Fibroblast of skin of abdomen (primary cell): ENCODE results near the gene ADIG. TPM values are rescaled to one million over a fixed set of nuclear protein-coding genes. Genes with fewer than 3 reads are reported as not detected.
A peak's percentile ranks its signal among the peaks of the same experiment; 100 is the strongest.

Source experiments
- DNase-seq: peaks from one replicate; pipeline ENCODE4 v3.0.0-alpha.2; 2013
- polyA plus RNA-seq, 2 experiments: library from polyadenylated mRNA; unstranded; fragments of 120-200 nt; gene quantifications; one replicate each; pipeline ENCODE4 v1.2.1, GENCODE V29; 2013; ENCODE audit not compliant: insufficient read length in 2 of 2

Gene ADIG
- not detected for polyA plus RNA-seq (2013, experiment 1 of 2; ENCODE audit: insufficient read length)
- not detected for polyA plus RNA-seq (2013, experiment 2 of 2; ENCODE audit: insufficient read length)

DNA sequence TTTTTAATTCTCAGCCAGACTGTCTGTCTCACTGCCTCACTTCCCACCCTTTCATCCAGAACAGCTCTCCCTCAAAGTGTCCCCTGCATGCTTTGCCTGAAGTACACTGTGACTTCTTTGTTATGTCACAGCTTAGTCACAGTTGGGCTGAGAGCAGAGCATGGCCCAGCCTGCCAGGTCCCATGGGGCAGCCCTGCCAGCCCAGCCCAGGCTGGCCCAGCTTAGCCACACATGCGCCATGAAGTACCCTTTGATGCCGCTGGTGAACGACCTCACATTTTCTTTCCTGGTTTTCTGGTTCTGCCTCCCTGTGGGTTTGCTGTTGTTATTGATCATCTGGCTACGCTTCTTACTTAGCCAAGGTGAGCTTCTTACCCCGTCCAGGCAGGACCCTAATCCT is at the start of gene ADIG:
ADIG (plus strand) TSS at position 185 of the 400 bp plus-strand sequence; CDS start at position 239, 54 bp downstream.
- no peak for DNase-seq

DNA sequence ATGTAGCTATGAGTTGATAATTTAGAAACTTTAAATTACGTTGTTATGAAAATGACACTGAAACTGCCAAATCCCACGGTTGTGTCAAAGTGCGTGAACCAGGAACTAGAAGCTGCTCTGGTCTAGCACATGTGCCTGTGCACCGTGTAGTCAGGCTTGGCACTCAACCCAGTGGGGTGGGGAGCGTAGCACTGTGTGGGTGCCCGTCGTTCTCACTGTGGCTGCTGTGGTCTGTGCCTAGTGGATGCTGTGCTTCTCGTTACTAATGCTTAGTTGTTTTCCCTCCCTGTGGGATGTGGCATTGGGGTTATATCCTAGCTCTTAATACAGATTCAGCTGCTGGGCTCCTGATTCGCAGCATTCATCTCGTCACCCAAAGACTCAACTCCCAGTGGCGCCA is 46.2 kb upstream of the ADIG start:
- no peak for DNase-seq

DNA sequence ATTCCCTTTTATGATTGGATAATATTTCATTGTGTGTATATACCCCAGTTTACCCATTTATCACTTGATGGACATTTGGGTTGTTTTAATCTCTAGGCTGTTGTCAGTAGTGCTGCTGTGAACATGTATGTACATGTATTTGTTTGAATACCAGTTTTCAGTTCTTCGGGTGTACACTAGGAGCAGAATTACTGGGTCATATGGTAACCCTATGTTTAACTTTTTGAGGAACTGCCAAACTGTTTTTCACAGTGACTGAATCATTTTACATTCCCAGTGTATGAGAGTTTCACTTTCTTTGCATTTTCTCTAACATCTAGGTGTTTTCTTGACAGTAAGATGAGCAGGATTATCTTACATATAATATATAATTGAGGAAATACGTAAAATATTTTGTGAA is 44.7 kb upstream of the ADIG start:
- DNase-seq, result peak; percentile 55

DNA sequence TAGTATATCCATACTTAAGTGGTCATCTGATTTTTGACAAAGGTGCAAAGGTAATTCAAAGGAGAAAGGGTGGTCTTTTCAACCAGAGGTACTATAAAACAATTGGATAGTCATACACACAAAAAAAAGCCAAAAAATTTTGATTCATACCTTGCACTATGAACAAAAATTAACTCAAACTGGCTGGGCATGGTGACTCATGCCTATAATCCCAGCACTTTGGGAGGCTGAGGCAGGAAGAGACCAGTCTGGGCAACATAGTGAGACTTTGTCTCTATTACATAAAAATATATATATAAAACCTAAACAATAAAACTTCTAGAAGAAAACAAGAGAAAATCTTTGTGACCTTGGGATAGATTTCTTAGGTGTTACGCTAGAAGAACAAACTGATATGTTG is 43.8 kb upstream of the ADIG start:
- DNase-seq, result no peak

DNA sequence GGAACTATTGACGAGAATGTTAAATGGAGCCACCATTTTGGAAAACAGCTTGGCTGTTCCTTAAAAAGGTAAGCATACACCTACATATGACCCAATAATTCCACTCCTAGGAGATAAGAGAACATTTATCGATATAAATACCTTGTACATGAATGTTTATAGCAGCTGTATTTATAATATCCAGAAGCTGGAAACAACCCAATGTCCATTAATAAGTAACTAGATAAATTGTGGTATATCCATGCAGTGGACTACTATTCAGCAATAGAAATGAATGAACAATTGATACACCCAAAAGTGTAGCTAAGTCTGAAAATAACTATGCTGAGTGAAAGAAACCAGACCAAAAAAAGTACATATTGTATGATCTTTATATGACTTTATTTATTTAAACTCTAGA is 42.2 kb upstream of the ADIG start:
- no peak for DNase-seq

DNA sequence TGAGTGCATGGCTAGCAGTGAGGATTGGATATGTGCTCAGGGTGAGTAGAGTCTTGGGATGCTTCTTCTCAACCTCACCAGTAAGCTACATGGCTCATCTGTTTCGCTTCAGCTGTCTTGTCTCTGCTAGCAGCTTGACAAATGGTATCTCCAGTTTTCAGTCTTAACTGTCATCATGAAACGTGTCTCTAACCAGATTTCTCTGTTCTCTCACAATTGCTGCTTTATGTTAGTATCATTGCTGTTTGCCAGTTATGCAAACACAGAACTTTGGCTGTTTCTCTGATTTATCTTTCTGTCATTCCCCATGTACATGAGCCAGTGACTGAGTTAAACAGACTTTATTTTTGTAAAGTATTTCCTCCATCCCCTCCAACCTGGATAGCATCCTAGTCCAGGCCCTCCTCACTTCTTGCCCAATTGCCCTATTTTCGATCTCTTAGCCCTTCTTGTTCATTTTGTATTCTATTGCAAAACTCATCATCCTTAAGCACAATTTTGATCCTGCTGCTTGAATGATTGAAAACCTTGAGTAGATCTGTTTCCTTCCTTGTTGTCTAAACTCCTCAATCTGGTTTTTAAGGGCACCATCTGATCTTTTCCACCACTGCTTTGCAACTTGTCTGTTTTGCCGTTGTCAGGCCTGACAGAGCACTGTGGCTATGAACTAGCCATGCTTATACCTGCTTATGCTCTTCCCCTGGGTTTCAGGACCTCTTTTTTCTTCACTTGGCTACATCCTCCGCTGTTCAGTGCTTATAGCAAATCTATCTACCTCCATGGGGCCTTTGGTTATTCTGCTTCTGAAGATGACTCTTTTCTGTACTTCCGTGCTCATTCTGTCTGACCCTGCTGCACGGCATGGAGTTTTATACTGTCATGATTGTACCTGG is 37.7 kb upstream of the ADIG start:
- DNase-seq, result no peak

DNA sequence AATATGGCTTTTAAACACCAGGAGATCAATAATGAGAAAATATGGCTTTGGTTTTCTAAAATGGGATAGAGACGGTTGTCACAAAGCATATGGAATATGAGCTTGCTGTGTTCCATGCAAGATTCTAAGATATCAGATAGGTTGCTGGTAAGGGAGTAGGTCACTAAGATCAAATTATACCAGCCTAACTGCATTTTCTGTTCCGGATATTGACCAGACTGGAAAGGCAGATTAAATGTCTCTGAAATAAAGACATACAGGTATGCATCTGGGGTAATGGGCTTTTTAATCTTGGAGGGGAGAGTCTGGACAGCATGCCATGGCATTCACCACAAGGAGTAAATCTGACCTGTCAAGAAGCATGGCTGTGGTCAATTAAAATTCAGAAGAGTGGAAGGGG is 35.2 kb upstream of the ADIG start:
- DNase-seq, result no peak

DNA sequence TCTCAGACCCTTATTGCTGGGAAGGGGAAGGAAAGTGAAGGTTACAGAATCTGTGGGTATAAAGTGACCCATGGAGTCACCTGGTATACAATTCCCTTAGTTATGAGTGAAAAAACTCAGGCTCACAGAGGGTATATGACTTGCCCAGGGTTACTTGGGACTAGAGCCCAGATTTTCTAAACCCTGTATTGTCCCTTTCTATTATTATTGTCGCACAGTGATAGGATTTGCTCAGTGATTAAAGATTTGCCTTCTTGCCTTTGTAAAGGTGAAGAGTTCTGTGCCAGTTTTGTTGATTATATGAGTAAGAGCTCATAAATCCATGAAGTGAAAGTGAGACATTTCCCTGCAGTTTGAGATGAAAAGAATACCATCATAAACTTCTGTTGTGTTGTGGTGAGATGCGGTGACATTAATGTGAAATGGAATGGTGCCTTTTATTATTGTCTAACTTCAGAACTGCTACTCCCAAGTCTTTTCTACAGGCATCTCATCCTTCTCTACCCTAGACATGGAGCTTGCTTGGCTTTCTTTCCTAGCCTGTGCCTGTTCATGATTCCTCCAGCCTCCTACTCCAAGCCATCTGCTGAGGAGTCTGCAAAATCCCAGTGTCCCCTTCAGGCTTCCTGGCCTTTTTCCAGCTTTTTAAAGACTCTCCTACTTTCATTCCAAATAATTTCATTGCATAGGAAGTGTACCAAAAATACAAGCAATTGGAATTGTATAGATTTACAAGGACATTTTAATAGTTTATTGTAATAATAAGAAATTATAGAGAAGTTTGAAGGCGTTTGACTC is 33.5 kb upstream of the ADIG start:
- DNase-seq, result no peak

DNA sequence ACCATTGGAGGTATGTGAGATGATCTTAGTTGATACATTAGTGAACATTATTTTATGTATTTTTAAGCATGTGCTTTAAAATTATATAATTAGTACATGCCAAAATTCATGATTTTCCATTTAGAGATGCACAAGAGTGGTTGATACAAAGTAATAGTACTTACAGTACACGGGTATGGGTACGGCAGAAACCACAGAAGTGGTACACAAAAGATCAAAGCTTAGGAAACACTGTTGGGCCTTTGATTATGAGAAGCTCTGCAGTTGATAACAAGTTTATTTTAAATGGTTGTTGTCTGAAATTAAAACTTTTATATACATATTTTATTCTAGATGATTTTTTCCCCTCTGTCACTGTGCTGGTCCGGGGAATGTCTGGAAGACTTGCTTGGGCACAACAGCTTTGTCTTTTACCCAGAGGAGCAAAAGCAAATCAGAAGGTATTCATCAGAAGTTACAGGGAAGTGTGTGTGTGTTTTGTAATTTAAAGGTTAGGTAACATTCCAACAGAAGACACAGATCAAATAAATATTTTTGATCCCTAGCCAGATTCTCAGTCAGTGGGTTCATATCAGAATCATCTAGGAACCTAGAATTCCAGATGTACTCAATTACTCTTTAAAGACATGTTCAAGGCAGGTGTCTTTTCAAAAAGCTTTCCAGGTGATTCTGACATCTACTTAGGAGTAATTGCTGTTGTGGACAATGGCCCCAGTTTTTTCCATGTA is 32.5 kb upstream of the ADIG start:
- DNase-seq, result no peak

DNA sequence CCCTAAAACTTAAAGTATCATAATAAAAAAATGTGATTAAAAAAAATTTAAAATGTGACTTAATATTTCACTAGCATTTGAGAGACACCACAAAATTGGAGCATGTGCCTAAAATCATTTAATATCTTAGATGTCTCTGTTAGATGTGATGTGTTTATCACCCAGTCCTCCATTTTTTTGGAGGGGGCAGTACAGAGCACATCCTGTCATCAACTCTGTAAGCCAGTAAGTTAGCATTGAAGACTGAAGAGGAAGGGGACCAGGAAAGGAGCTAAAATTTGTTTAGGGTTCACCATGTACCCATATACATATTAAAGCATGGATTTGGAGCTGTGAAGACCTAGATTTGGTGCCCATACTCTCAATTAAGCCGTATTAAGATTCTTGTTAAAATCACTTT is 30.7 kb upstream of the ADIG start:
- no peak for DNase-seq

DNA sequence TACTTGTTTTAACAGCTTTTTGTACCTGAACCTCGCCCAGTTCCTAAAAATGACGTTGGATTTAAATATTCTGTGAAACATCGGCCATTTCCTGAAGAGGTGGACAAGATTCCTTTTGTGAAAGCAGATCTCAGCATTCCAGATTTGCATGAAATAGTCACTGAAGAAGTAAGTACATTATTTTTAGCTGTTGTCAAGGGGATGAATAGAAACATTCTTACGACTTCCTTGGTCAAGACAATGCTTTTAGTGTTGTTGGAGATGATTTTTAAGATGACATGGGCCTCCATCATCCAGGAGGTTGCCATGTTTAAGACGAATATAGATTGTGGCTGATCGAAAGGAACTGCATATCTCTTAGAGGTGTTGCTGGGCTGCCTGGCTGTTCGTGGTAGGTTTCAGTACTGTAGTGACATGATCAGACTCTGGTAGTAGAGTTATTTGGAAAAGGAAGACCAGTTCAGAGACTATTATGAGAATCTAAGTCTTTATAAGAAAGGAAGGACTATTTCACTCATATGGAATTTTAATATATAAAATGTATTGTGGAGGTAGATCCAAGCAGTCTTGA is 29.9 kb upstream of the ADIG start:
- no peak for DNase-seq

DNA sequence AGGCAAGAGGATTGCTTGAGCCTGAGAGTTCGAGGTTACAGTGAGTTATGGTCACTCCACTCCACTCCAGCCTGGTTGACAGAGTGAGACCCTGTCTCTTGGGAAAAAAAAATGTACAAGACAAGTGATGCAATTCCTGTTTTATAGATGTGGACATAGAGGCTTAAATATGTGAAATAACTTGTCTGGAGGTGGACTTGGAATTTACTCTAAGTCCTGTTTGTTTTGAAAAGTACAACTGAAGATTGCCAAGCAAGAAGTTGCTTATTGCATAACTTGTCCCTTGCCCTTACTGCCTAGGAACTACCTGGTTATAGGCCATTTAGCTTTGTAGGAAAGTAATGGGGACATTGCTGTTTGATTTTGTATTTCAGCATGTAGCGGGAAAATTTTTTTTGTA is 26.0 kb upstream of the ADIG start:
- no peak for DNase-seq

DNA sequence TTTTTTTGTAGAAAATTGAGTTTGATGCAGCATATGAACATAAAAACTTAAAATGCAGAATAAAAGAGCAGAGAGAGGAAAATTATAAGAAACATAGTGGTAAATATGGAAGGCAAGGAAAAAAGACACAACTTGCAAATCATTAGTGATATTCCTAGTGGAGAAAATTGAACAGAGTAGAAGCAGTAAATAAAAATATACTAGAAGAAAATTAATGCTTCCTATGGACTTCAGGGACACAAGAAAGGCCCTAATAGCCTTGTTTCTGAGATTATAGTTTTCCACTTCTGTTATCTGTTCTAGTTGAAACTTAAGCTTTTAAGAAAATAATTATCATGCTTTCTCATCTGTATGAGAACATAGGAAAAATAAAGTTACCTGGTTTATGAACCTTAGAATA is 25.6 kb upstream of the ADIG start:
- no peak for DNase-seq

DNA sequence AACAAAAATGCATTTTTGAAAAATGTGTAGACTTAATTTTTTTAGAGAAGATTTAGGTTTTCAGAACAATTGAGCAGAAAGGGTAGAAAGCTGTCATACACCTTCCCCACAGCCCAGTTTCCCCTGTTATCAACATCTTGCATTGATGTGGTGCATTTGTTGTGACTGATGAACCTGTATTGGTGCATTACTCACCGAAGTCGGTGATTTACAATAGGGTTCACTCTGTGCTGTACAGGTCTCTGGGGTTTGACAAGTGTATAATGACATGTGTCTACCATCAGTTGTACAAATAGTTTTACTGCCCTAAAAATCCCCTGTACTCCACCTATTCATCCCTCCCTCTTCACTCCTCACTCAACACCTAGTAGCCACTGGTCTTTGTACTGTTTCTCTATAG is 23.8 kb upstream of the ADIG start:
- no peak for DNase-seq

DNA sequence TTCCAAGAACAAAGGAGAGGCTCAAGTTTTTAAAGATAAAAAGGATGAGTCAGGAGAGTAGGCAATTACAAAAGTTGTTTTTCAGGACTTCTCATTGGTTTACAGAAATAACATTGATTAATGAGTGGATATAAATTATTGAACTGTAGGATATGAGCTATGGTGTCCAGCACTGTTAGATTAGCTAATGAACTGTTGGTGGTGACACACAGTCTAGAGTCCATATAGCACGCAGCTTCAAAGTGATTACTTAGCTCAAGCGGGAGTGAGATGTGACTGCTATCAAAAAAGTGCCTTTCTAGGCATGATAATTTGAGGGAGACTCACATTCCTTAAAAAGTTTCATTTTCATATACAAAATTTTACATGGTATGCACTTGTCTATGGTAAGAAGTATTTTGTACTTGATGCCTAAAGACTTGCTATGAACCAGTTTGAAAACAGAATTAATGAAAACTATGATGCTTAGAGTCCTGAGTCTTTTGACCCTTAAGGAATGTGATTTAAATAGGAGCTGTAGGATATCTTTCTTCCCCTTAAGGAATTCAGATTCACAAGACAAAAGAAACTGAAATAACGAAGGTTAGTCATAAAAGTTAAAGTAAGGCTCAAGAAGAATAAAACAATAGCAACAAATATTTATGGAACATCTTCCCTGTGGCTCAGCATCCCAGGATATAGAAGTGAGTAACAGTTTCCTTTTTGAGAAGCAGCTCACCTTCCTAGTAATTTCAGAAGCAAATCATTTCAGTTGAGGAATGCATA is 22.2 kb upstream of the ADIG start:
- DNase-seq, result no peak

DNA sequence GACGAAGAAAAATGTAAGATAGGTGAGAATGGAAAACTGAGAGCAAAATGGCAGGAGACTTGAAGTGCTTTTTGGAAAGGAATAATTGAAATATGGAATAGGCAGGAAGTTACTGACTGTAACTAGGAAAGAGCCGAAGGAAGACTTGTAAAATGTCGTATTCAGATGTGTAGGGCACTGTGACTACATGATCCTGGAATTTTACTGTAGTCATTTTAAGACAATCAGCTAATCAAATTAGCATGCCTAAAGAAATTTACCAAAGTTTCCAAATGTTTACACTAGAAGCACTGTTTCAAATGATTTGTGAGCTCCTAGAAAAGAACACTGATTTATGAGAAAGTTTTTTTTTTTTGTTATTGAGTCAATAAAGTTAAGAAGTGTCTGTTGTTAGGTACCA is 21.2 kb upstream of the ADIG start:
- DNase-seq, result peak; percentile 22

DNA sequence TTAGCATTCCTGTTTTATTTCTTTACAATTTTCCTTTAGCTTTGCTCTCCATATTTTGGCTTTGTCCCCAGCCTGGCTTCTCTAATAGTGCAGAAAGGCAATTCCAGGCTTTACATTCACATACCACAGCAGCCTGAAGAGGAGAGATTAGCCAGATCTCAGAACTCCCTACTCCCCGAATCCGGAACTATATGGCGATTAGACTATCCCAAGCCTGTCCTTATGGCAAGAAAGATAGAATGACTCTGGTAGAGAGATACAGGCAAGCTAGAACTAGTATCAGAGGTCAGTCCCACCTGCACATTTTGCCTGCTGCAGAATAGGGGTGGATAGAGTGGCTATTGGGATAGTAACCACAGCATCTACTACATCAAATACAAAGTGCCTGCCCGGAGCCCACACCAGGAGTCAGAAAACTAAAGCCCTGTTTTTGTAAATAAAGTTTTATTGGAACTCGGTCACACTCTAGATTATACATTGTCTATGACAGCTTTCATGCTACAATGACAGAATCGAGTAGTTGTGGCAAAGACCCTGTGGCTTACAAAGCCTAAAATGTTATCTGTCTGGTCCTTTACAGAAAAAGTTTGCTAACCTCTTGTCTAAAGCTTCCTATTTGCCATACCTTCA is 17.1 kb upstream of the ADIG start:
- no peak for DNase-seq

DNA sequence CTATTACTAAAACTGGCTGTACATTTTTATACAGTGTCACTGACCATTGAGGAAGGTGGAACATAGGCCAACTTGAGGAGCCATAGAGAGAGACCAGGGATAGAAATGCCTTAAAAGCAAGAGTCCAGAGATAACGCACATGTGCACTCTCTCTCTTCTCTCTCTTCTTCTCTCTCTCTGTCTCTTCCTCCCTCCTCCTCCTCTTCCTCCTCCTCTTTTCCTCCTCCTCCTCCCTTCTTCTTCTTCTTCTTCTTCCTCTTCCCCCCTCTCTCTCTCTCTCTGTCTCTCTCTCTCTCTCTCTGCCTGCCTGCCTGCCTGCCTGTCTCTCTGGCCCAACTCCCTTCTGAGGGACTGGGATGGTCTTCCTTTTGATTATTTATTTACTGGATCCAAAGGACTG is 16.3 kb upstream of the ADIG start:
- no peak for DNase-seq

DNA sequence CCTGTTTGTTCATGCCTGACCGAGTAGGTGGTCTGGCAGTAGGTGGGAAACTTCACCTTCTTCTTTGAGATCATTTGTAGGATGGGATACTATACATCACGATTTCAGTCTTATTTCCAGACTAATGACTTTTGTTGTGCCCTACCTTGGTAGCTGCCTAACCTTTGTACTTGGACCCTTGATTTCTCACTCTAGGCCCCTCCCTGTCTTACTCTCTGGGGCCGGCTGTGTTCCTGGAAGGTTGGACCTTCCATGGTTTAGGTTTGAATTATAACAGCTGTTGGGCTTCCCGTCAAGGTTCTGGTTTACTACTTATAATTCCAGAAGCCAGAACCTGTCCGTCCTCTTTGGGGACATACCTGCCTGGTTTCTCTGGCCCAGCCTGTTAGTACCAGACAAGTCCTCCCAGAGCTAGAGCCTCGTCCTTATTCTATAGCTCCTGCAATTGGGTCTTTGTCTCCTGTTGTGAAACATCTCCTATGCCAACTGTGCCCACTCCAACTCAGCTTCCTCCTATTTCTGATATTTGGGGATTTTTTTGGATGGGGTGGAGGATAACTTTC is 14.9 kb upstream of the ADIG start:
- DNase-seq, result no peak

DNA sequence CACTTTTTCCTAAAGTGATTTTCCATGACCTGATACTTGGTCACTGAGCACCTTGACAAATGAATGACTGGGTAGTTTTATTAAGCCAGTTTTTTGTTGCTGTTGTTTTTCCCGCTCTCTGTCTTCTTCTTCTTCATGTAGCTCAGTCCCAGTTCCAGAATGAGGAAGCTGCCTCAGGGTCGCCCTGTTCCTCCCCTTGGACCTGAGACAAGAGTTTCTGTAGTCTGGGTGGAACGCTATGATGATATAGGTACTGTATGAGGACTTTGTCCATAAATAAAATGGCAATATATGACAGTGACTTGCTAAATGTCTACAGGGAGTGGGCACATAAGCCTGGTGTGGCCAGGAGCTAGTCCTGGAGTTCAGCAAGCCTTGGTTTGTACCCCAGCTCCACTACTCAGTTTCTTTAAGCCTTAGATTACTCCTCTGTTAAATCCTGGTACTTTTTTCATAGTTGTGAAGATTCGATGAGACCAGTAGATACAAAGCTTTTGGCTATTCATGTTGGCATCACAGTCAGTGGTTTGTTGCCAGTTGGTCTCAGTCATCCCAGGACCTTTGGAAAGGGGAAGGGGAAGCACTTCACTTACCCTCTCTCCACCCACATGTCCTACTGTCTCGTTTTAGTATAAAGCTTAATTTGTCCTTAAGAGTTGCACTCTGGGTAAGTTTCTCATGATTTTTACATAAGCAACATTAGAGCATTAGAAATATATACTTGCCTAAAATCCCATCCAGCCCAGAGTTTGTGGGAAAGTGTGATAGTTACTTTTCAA is 11.1 kb upstream of the ADIG start:
- no peak for DNase-seq
